ENCODE results near the gene MCOLN3. TPM values are rescaled to one million over a fixed set of nuclear protein-coding genes. Genes with fewer than 3 reads are reported as not detected.

The MCOLN3 gene
- total and polyA plus RNA-seq, 11 donors, result 0.07 to 1.4 (median 0.35) TPM; not detected in 2

DNA sequence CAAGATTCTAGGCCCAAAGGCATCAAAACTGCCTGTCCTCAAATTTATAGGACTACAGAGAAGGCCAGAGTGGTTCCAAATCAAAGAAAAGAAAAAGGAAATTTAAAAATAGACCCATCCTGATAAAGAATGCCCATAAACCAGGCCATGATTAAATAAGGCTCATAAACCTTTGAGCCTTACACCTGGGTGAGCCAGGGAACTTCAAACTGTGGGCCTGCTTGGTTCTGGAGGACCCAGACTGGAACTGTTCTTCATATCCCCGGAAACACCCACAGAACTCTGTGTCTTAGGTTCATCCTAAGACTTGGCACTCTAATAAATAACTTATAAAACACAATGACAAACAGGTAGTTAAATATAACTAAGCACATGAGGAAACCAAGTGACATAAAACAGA is 80.2 kb downstream of the MCOLN3 start:
- Histone ChIP-seq H3K27ac (no peak overlapping the region), H3K4me1 (no peaks in the 10 kb centered on the region), H3K36me3 (no peaks in the 10 kb centered on the region), H3K4me3 (no peak overlapping the region), H3K9me3 (no peaks in the 10 kb centered on the region), H3K27me3 (no peaks in the 10 kb centered on the region)
- intact Hi-C loops (cut with DNase I), result no loop called here
- DNase-seq, result no peak
- WGBS, 4 donors, result 75 to 100% (median 90%) methylated on average over 1 of the region's 1 CpG
- ATAC-seq, result no peak
- TF ChIP-seq POLR2A (IDR thresholded peaks at IDR 0.05), result no peak
- TF ChIP-seq, protein P1, sequence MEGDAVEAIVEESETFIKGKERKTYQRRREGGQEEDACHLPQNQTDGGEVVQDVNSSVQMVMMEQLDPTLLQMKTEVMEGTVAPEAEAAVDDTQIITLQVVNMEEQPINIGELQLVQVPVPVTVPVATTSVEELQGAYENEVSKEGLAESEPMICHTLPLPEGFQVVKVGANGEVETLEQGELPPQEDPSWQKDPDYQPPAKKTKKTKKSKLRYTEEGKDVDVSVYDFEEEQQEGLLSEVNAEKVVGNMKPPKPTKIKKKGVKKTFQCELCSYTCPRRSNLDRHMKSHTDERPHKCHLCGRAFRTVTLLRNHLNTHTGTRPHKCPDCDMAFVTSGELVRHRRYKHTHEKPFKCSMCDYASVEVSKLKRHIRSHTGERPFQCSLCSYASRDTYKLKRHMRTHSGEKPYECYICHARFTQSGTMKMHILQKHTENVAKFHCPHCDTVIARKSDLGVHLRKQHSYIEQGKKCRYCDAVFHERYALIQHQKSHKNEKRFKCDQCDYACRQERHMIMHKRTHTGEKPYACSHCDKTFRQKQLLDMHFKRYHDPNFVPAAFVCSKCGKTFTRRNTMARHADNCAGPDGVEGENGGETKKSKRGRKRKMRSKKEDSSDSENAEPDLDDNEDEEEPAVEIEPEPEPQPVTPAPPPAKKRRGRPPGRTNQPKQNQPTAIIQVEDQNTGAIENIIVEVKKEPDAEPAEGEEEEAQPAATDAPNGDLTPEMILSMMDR (IDR thresholded peaks at IDR 0.05), result no peak

Other genes with a start within 250 kb of the MCOLN3 start
- gene LPAR3, start 155.3 kb downstream of the MCOLN3 start, total RNA-seq, result 10 to 100 TPM in 7 of 9 donors, 1 to 10 TPM in 2; 5.9 to 25.0 (median 14.7) TPM
- 10 to 100 TPM in 1 of 2 donors, 1 to 10 TPM in 1; 9.7 to 10.6 TPM for gene LPAR3, start 155.3 kb downstream of the MCOLN3 start, polyA plus RNA-seq
- gene MCOLN2, start 51.4 kb downstream of the MCOLN3 start, total RNA-seq, result 1 to 10 TPM in 2 of 9 donors, under 1 TPM in 1, not detected in 6; 0.12 to 2.9 (median 1.1) TPM
- not detected for gene MCOLN2, start 51.4 kb downstream of the MCOLN3 start, polyA plus RNA-seq
- 10 to 100 TPM; 15.1 to 25.8 (median 23.0) TPM for gene SYDE2, start 152.5 kb upstream of the MCOLN3 start, total RNA-seq
- gene SYDE2, start 152.5 kb upstream of the MCOLN3 start, polyA plus RNA-seq, result 1 to 10 TPM; 2.4 to 6.0 TPM
- 10 to 100 TPM; 11.4 to 23.2 (median 17.0) TPM for gene C1orf52, start 211.2 kb upstream of the MCOLN3 start, total RNA-seq
- 10 to 100 TPM; 16.5 to 22.6 TPM for gene C1orf52, start 211.2 kb upstream of the MCOLN3 start, polyA plus RNA-seq
- gene BCL10, start 228.1 kb upstream of the MCOLN3 start, total RNA-seq, result 10 to 100 TPM in 4 of 9 donors, 1 to 10 TPM in 5; 6.9 to 20.4 (median 8.7) TPM
- 1 to 10 TPM; 3.4 to 5.9 TPM for gene BCL10, start 228.1 kb upstream of the MCOLN3 start, polyA plus RNA-seq

Data from heart left ventricle (tissue), 16 donors.